MM.1S (cell line): ENCODE results near the gene AVP.
"Not testable (repeated sequence)": the region's sequence is repeated elsewhere in the genome, so short reads cannot be mapped to it uniquely, and the experiment has no call there.

Experiments
- DNase-seq: peaks from one replicate; pipeline ENCODE4 v3.0.0-alpha.2; 2015
- H2AFZ ChIP-seq: fragments of 300-600 bp; sonication (generic); 2 replicates; pipeline ENCODE4 v1.6.0; 2016; ENCODE audit warnings: antibody characterized with exemption, low read length
- H3F3A ChIP-seq: fragments of 300-600 bp; sonication (generic); 2 replicates; pipeline ENCODE4 v1.6.1; 2016; ENCODE audit warnings: mild to moderate bottlenecking, antibody characterized with exemption, low read length, moderate library complexity, mixed read lengths; ENCODE audit not compliant: insufficient read depth
- H3K27ac ChIP-seq: fragments of 300-600 bp; sonication (generic); 2 replicates; pipeline ENCODE4 v1.5.1; 2016; ENCODE audit warnings: mild to moderate bottlenecking, low read length
- H3K27me3 ChIP-seq: fragments of 300-600 bp; sonication (generic); replicated peaks from 2 replicates; pipeline ENCODE4 v1.6.0; 2016; ENCODE audit warnings: low read length; ENCODE audit not compliant: insufficient read depth
- H3K36me3 ChIP-seq: fragments of 300-600 bp; sonication (generic); replicated peaks from 2 replicates; pipeline ENCODE4 v1.6.1; 2016; ENCODE audit warnings: mild to moderate bottlenecking, low read length, mixed read lengths; ENCODE audit not compliant: insufficient read depth
- H3K4me1 ChIP-seq: fragments of 300-600 bp; sonication (generic); 2 replicates; pipeline ENCODE4 v1.6.1; 2016; ENCODE audit warnings: low read length, mixed read lengths
- H3K4me2 ChIP-seq: fragments of 300-600 bp; sonication (generic); 2 replicates; pipeline ENCODE4 v1.6.0; 2016; ENCODE audit warnings: low read depth, low read length
- H3K4me3 ChIP-seq: fragments of 300-600 bp; sonication (generic); 2 replicates; pipeline ENCODE4 v1.5.1; 2016; ENCODE audit warnings: low read length, mixed read lengths
- H3K79me2 ChIP-seq: fragments of 300-600 bp; sonication (generic); 2 replicates; pipeline ENCODE4 v1.6.1; 2016; ENCODE audit warnings: mixed run types, low read length, mixed read lengths
- H3K9ac ChIP-seq: fragments of 300-600 bp; sonication (generic); 2 replicates; pipeline ENCODE4 v1.6.1; 2016; ENCODE audit warnings: low read length, mixed read lengths
- H3K9me2 ChIP-seq: fragments of 300-600 bp; sonication (generic); replicated peaks from 2 replicates; pipeline ENCODE4 v1.6.1; 2016; ENCODE audit warnings: mild to moderate bottlenecking, low read length, mixed read lengths; ENCODE audit not compliant: insufficient read depth
- H3K9me3 ChIP-seq: fragments of 300-600 bp; sonication (generic); replicated peaks from 2 replicates; pipeline ENCODE4 v1.6.1; 2016; ENCODE audit warnings: mild to moderate bottlenecking, low read length, mixed read lengths; ENCODE audit not compliant: insufficient read depth
- H4K20me1 ChIP-seq: fragments of 300-600 bp; sonication (generic); 2 replicates; pipeline ENCODE4 v1.6.1; 2016; ENCODE audit warnings: mild to moderate bottlenecking, low read length, moderate library complexity, mixed read lengths; ENCODE audit not compliant: insufficient read depth
- EZH2 ChIP-seq: fragments of 300-600 bp; sonication (generic); optimal IDR thresholded peaks from 2 replicates; pipeline ENCODE3; 2017; ENCODE audit warnings: low read depth, mild to moderate bottlenecking, antibody characterized with exemption, low read length, mixed read lengths
- EZH2phosphoT487 ChIP-seq: fragments of 300-600 bp; sonication (generic); IDR thresholded peaks from 2 replicates; pipeline ENCODE4 v1.6.1; 2018; ENCODE audit warnings: antibody characterized with exemption, low read length
- TF ChIP-seq, protein P1 (sequence below): fragments of 300-600 bp; sonication (generic); IDR thresholded peaks from 2 replicates; pipeline ENCODE4 v1.5.1; 2016; ENCODE audit warnings: antibody characterized with exemption, low read length, mixed read lengths

AVP gene

DNA sequence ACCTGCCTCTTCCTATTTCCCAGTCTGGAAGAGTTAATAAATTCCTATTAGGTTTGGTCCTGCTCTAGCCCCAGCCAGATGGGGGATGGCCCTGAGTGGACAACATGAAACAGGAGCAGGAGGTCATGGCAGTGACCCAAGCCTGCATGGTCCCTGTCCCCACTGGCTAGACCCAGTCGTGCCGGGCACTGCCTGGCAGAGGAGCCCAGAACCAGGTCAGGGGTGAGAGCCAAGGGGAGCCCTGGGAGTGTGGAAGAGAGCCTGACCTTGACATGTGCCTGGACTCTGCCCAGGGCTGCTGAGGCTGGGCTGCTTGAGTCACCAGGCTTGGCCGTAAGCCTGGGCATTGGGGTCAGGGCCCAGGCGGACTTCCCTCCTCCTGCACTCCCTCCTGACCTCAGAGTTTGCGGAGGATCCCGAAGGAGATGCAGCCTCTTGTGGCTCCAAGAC lies 3.6 kb downstream of the AVP start:
- no peaks in the 10 kb centered on the region for H3K79me2 ChIP-seq
- H3K9ac ChIP-seq, result no peak overlapping the region
- H3K4me3 ChIP-seq, result no peak overlapping the region
- TF ChIP-seq, protein P1, sequence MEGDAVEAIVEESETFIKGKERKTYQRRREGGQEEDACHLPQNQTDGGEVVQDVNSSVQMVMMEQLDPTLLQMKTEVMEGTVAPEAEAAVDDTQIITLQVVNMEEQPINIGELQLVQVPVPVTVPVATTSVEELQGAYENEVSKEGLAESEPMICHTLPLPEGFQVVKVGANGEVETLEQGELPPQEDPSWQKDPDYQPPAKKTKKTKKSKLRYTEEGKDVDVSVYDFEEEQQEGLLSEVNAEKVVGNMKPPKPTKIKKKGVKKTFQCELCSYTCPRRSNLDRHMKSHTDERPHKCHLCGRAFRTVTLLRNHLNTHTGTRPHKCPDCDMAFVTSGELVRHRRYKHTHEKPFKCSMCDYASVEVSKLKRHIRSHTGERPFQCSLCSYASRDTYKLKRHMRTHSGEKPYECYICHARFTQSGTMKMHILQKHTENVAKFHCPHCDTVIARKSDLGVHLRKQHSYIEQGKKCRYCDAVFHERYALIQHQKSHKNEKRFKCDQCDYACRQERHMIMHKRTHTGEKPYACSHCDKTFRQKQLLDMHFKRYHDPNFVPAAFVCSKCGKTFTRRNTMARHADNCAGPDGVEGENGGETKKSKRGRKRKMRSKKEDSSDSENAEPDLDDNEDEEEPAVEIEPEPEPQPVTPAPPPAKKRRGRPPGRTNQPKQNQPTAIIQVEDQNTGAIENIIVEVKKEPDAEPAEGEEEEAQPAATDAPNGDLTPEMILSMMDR, result no peak
- TF ChIP-seq EZH2, result no peak
- no peak for TF ChIP-seq EZH2phosphoT487
- no peak for DNase-seq
- H2AFZ ChIP-seq, result no peak overlapping the region
- no peaks in the 10 kb centered on the region for H3K9me3 ChIP-seq
- no peaks in the 10 kb centered on the region for H3F3A ChIP-seq
- H3K9me2 ChIP-seq, result no peaks in the 10 kb centered on the region
- no peaks in the 10 kb centered on the region for H3K36me3 ChIP-seq
- no peaks in the 10 kb centered on the region for H3K4me1 ChIP-seq
- H3K27ac ChIP-seq, result no peak overlapping the region
- no peak overlapping the region for H3K4me2 ChIP-seq
- no peaks in the 10 kb centered on the region for H4K20me1 ChIP-seq
- H3K27me3 ChIP-seq, result peaks cover 32% of the 10 kb centered on the region

DNA sequence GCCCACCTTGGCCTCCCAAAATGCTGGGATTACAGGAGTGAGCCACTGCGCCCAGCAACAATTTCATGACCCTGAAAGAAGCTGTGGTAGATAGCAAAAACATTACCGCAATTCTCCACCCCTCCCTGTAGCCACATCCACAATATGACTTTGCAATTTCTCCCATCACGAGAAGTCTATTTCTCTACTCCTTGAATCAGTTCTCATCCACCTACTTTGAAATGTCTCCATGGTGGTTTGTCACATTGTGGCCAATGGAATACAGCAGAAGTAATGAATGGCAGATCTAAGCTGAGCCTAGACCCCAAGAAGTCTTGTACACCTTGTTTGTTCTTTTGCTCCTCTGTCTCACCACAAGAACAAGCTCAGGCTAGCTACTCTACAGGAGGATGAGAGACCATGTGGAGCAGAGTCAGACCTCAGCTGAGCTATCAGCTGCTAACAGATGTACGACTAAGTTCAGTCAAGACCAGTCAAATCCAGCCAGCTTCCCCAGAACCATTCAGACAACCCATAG lies 6.8 kb downstream of the AVP start:
- H3K4me1 ChIP-seq, result peaks cover 9% of the 10 kb centered on the region; the same call in 1 of the 2 replicates
- no peaks in the 10 kb centered on the region for H3K36me3 ChIP-seq
- DNase-seq, result no peak
- no peaks in the 10 kb centered on the region for H3K9me3 ChIP-seq
- H3K27ac ChIP-seq, result no peak overlapping the region
- TF ChIP-seq, protein P1, result no peak
- TF ChIP-seq EZH2 (no peak), EZH2phosphoT487 (no peak)
- H3K9me2 ChIP-seq, result no peaks in the 10 kb centered on the region
- H2AFZ ChIP-seq, result no peak overlapping the region
- H3K4me3 ChIP-seq, result no peak overlapping the region
- no peak overlapping the region for H3K9ac ChIP-seq
- H4K20me1 ChIP-seq, result no peaks in the 10 kb centered on the region
- no peaks in the 10 kb centered on the region for H3K79me2 ChIP-seq
- no peak overlapping the region for H3K4me2 ChIP-seq
- H3F3A ChIP-seq, result no peaks in the 10 kb centered on the region
- H3K27me3 ChIP-seq, result peaks cover 13% of the 10 kb centered on the region

DNA sequence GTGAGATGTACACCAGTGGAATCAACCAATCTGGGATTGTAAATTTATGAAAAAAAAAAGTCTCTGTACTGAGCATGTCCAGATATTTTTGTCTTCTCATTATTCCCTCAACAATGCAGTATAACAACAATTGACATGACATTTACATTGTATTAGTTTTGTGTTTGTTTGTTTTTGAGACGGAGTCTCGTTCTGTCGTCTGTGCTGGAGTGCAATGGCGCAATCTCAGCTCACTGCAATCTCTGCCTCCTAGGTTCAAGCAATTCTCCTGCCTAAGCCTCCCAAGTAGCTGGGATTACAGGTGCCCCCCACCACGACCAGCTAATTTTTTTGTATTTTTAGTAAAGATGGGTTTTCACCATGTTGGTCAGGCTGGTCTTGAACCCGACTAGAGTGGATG lies 9.2 kb downstream of the AVP start:
- H3K9ac ChIP-seq, H3K79me2 ChIP-seq, H3K4me1 ChIP-seq, H3K4me2 ChIP-seq, H4K20me1 ChIP-seq, H3K9me2 ChIP-seq, H3F3A ChIP-seq, H2AFZ ChIP-seq, DNase-seq, H3K4me3 ChIP-seq, H3K9me3 ChIP-seq, H3K36me3 ChIP-seq, H3K27ac ChIP-seq, H3K27me3 ChIP-seq: not testable (repeated sequence)

DNA sequence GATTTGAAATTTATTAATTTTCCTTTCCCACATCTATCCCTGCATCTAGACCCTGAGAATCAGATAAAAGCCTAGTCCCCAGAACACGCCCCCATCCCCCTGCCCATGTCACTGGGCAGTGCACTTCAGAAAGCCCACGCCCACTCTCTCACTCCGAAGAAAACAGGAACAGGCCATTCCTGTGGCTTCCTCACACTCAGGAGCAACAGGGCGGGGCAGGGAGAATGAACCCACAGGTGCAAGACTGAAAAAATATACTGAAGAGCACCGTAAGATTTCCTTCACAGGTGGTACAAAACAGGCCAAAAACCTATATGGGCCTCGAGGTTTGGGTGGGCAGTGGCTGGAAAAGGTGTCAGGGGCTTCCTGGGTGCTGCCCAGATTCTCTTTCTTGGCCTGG lies 9.7 kb downstream of the AVP start:
- H3K27ac ChIP-seq, result no peak overlapping the region
- H3F3A ChIP-seq, result no peaks in the 10 kb centered on the region
- no peak for TF ChIP-seq EZH2
- TF ChIP-seq, protein P1, result no peak
- TF ChIP-seq EZH2phosphoT487, result no peak
- no peak overlapping the region for H3K4me2 ChIP-seq
- H3K9me2 ChIP-seq, result no peaks in the 10 kb centered on the region
- peaks cover 9% of the 10 kb centered on the region; the same call in 1 of the 2 replicates for H3K4me1 ChIP-seq
- H3K79me2 ChIP-seq, result no peaks in the 10 kb centered on the region
- no peak for DNase-seq
- no peaks in the 10 kb centered on the region for H4K20me1 ChIP-seq
- H3K36me3 ChIP-seq, result no peaks in the 10 kb centered on the region
- 0 out of 2 replicates have a peak, but pooled peaks cover 4% of the 10 kb centered on the region for H3K27me3 ChIP-seq
- no peak overlapping the region for H3K4me3 ChIP-seq
- H3K9ac ChIP-seq, result no peak overlapping the region
- H3K9me3 ChIP-seq, result no peaks in the 10 kb centered on the region
- H2AFZ ChIP-seq, result no peak overlapping the region

DNA sequence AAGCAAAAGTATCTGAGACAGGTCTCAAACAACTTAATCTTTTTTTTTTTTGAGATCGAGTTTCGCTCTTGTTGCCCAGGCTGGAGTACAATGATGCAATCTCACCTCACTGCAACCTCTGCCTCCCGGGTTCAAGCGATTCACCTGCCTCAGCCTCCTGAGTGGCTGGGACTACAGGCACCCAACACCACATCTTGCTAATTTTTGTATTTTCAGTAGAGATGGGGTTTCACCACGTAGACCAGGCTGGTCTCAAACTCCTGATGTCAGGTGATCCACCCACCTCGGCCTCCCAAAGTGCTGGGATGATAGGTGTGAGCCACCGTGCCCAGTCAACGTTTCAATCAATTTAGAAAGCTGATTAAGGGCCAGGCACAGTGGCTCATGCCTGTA lies 11.3 kb downstream of the AVP start:
- not testable (repeated sequence) for H3K9me3 ChIP-seq, H4K20me1 ChIP-seq, H3K4me1 ChIP-seq, H3F3A ChIP-seq, H3K4me2 ChIP-seq, H3K9me2 ChIP-seq, H3K27ac ChIP-seq, H2AFZ ChIP-seq, H3K4me3 ChIP-seq, H3K9ac ChIP-seq, H3K27me3 ChIP-seq, DNase-seq, H3K79me2 ChIP-seq, H3K36me3 ChIP-seq
